ENCODE results near the gene CACNA1C. TPM values are rescaled to one million over a fixed set of nuclear protein-coding genes. Genes with fewer than 3 reads are reported as not detected.

Gene CACNA1C
- total RNA-seq, 2 donors from 2014 or later, result 8.1 to 18.2 TPM

DNA sequence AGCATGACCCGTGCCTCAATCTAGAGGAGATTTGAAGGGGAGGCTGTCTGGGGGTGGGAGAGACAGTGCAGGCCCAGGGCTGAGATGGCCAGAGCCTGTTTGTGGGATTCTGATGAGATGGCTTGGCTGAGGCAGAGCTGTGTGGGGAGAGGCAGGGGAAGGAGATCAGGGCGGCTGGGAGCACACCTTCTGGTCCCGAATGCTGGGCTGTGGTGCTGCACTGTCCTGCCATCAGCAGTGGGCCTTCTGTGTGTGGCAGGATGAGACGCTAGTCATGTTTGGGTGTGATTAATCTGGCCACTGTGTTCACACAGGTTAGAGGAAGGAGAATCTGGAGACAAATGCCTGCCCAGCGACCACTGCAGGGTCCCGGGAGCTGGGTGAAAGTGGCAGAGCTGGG is 300.9 kb downstream of the CACNA1C start:
- H3K9me3 ChIP-seq, result no peaks in the 10 kb centered on the region
- H3K4me1 ChIP-seq (replicated peaks), result no peaks in the 10 kb centered on the region
- H3K4me3 ChIP-seq, result no peak overlapping the region
- no peaks in the 10 kb centered on the region for H3K36me3 ChIP-seq
- no peak overlapping the region for H3K27ac ChIP-seq
- DNase-seq (ENCODE audit: low spot score), result no peak
- no peaks in the 10 kb centered on the region for H3K27me3 ChIP-seq (replicated peaks; ENCODE audit: insufficient read depth)
- no peak for TF ChIP-seq POLR2AphosphoS5 (IDR thresholded peaks at IDR 0.05)
- TF ChIP-seq, protein P1, sequence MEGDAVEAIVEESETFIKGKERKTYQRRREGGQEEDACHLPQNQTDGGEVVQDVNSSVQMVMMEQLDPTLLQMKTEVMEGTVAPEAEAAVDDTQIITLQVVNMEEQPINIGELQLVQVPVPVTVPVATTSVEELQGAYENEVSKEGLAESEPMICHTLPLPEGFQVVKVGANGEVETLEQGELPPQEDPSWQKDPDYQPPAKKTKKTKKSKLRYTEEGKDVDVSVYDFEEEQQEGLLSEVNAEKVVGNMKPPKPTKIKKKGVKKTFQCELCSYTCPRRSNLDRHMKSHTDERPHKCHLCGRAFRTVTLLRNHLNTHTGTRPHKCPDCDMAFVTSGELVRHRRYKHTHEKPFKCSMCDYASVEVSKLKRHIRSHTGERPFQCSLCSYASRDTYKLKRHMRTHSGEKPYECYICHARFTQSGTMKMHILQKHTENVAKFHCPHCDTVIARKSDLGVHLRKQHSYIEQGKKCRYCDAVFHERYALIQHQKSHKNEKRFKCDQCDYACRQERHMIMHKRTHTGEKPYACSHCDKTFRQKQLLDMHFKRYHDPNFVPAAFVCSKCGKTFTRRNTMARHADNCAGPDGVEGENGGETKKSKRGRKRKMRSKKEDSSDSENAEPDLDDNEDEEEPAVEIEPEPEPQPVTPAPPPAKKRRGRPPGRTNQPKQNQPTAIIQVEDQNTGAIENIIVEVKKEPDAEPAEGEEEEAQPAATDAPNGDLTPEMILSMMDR (IDR thresholded peaks at IDR 0.05), result no peak
- no peak for TF ChIP-seq POLR2A (IDR thresholded peaks at IDR 0.05)
- intact Hi-C loops (cut with DNase I), result no loop called here
- whole genome bisulfite sequencing, result 86% methylated on average over 6 of the region's 6 CpGs

DNA sequence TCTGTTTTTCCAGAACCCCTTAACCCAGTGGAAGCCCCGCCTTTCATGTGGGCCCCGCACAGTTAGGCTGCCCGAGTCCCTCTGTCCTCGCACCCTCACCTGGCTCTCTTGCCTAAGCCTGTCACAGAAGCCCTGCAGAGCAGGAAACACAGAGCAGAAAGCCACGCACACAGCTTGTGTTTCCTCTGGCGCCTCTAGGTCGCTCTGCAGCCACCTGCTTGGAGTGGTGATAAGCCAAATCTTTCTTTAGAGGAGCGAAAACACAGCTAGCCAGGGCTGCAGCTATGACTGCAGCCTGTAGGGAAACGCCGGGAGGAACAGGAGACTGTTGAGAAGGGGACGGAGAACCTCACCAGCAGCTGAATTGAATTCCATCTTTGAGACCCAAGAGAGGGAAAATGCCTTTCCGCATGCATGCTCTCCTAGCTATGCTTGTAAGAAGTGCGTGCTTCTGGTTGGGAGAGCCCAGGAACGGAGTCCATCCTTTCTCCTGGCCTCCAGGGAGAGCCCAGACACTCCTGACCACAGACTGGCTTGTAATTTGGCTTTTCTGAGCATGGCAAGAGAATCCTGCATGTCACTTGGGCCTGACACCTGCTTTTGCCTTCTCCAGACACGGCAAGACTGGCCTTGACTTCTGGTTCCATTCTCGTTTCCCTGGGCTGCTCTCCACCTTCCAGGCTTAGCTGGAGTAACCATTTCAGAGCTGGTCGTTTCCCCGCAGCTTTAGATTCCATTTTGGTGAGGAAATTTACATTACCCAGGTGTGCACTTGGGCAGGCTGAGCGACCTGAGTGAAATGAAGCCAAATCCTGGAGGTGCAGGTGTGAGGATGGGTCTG is 301.6 kb downstream of the CACNA1C start:
- no peak overlapping the region for H3K27ac ChIP-seq
- no peak for DNase-seq (ENCODE audit: low spot score)
- TF ChIP-seq, protein P1 (IDR thresholded peaks at IDR 0.05), result no peak
- TF ChIP-seq POLR2AphosphoS5 (IDR thresholded peaks at IDR 0.05) (no peak), POLR2A (IDR thresholded peaks at IDR 0.05) (no peak)
- no peaks in the 10 kb centered on the region for H3K27me3 ChIP-seq (replicated peaks; ENCODE audit: insufficient read depth)
- no peaks in the 10 kb centered on the region for H3K9me3 ChIP-seq
- no peak overlapping the region for H3K4me3 ChIP-seq
- H3K36me3 ChIP-seq, result no peaks in the 10 kb centered on the region
- H3K4me1 ChIP-seq (replicated peaks), result no peaks in the 10 kb centered on the region
- intact Hi-C loops (cut with DNase I), result no loop called here
- 60% methylated on average over 19 of the region's 19 CpGs for WGBS

DNA sequence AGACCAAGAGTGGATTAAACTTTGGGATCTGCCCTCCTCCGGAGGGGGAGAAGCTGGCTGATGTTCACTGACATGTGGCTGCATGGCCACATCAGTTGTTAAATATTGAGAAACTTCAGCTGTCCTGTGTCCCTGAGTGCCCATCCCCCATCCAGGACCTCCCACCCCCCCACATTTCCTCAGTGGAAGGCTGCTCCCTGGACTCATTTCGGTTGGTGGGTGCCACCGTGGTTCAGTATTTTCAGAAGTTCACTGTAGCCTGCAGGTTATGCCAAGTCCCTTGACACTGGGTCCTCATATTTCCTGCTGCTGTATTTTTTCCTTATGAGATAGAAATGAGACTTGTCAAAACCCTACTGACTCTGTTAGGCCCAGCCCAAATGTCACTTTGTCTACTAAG is 302.4 kb downstream of the CACNA1C start:
- no peak overlapping the region for H3K27ac ChIP-seq
- DNase-seq (ENCODE audit: low spot score), result no peak
- TF ChIP-seq, protein P1 (IDR thresholded peaks at IDR 0.05), result no peak
- TF ChIP-seq POLR2AphosphoS5 (IDR thresholded peaks at IDR 0.05) (no peak), POLR2A (IDR thresholded peaks at IDR 0.05) (no peak)
- WGBS, result 55% methylated on average over 3 of the region's 3 CpGs
- H3K27me3 ChIP-seq (replicated peaks; ENCODE audit: insufficient read depth), result no peaks in the 10 kb centered on the region
- H3K4me3 ChIP-seq, result no peak overlapping the region
- no peaks in the 10 kb centered on the region for H3K9me3 ChIP-seq
- intact Hi-C loops (cut with DNase I), result no loop called here
- no peaks in the 10 kb centered on the region for H3K36me3 ChIP-seq
- no peaks in the 10 kb centered on the region for H3K4me1 ChIP-seq (replicated peaks)

DNA sequence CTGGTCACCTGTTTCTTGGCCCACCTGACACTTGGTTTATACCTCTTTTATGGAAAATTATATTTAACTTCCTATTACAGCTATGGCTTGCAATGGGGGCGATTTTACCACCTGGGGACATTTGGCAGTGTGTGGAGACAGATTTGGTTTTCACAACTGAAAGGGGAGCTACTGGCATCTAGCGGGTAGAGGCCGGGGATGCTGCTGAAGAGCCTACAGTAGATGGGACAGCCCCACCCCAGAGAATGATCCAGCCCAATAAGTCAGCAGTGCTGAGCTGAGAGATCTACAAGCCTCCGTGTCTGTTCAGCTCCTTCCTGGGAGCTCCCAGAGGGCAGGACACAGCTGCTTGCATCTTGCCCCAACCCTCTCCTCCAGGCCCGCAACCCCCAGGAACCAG is 302.8 kb downstream of the CACNA1C start:
- no peak for DNase-seq (ENCODE audit: low spot score)
- H3K9me3 ChIP-seq, result no peaks in the 10 kb centered on the region
- H3K36me3 ChIP-seq, result no peaks in the 10 kb centered on the region
- intact Hi-C loops (cut with DNase I), result no loop called here
- no peak for TF ChIP-seq POLR2AphosphoS5 (IDR thresholded peaks at IDR 0.05)
- H3K27me3 ChIP-seq (replicated peaks; ENCODE audit: insufficient read depth), result no peaks in the 10 kb centered on the region
- H3K4me3 ChIP-seq, result no peak overlapping the region
- no peaks in the 10 kb centered on the region for H3K4me1 ChIP-seq (replicated peaks)
- 90% methylated on average over 5 of the region's 5 CpGs for WGBS
- no peak overlapping the region for H3K27ac ChIP-seq

DNA sequence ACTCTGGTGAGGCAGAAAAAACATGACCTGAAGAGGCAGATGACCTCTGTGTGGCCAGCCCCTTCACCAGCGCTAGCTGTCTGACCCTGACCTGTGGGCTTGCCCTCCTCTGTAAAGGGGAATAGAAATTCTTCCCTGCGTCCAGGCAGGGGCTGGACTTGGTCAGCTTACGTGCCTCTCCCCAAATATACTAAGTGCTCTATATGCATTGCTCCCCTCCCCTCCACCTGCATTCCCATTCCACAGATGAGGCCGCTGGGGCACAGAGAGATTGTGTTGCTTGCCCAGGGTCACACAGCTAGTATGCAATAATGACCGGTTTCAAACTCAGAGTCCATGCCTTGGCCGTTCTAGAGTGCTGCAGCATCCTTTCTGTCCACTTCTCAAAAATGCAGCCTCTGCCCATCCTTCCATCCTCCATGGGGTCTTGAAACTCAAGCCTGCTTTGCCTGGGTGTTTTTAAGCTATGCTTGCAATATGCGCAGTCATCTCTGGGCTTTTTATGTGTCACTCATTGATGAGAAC is 303.9 kb downstream of the CACNA1C start:
- Histone ChIP-seq H3K27ac (no peak overlapping the region), H3K4me1 (replicated peaks) (no peaks in the 10 kb centered on the region), H3K9me3 (no peaks in the 10 kb centered on the region), H3K4me3 (no peak overlapping the region), H3K36me3 (no peaks in the 10 kb centered on the region), H3K27me3 (replicated peaks; ENCODE audit: insufficient read depth) (no peaks in the 10 kb centered on the region)
- DNase-seq (ENCODE audit: low spot score), result no peak
- TF ChIP-seq, protein P1 (IDR thresholded peaks at IDR 0.05), result no peak
- TF ChIP-seq POLR2A (IDR thresholded peaks at IDR 0.05) (no peak), POLR2AphosphoS5 (IDR thresholded peaks at IDR 0.05) (no peak)
- intact Hi-C loops (cut with DNase I), result no loop called here
- 89% methylated on average over 7 of the region's 7 CpGs for WGBS
